ENCODE data around the gene CERS5.

Gene CERS5

GRCh38 chr12:50167049-50167828 lies at the start of gene CERS5:
CERS5 (minus strand) TSS chr12:50167369; CDS start chr12:50167297, 72 bp downstream.
- peak; percentile 99 for DNase-seq

- no peak for DNase-seq
These were observed 47.9 kb upstream of the CERS5 start for GRCh38 chr12:50215033-50215432.

GRCh38 chr12:50214018-50214417 lies 46.8 kb upstream of the CERS5 start:
- no peak for DNase-seq

GRCh38 chr12:50213439-50213838 lies 46.3 kb upstream of the CERS5 start:
- DNase-seq = no peak

GRCh38 chr12:50212071-50212467 lies 44.9 kb upstream of the CERS5 start:
- DNase-seq = no peak

- peak; percentile 62 for DNase-seq
These were observed 44.4 kb upstream of the CERS5 start for GRCh38 chr12:50211392-50212070.

GRCh38 chr12:50207424-50207823 lies 40.3 kb upstream of the CERS5 start:
- DNase-seq = no peak

- DNase-seq = no peak
These were observed 38.5 kb upstream of the CERS5 start for GRCh38 chr12:50205648-50206047.

GRCh38 chr12:50203691-50204090 lies 36.5 kb upstream of the CERS5 start:
- no peak for DNase-seq

GRCh38 chr12:50201987-50202521 lies 34.9 kb upstream of the CERS5 start:
- no peak for DNase-seq

- no peak for DNase-seq
These were observed 33.5 kb upstream of the CERS5 start for GRCh38 chr12:50200552-50201273.

- DNase-seq = no peak
These were observed 31.7 kb upstream of the CERS5 start for GRCh38 chr12:50198829-50199228.

GRCh38 chr12:50197297-50197727 lies 30.1 kb upstream of the CERS5 start:
- no peak for DNase-seq

GRCh38 chr12:50196537-50196936 lies 29.4 kb upstream of the CERS5 start:
- no peak for DNase-seq

- DNase-seq = no peak
These were observed 28.7 kb upstream of the CERS5 start for GRCh38 chr12:50195832-50196231.

- DNase-seq = no peak
These were observed 25.7 kb upstream of the CERS5 start for GRCh38 chr12:50192908-50193307.

GRCh38 chr12:50192236-50192635 lies 25.1 kb upstream of the CERS5 start:
- DNase-seq = no peak

- no peak for DNase-seq
These were observed 23.7 kb upstream of the CERS5 start for GRCh38 chr12:50190859-50191258.

- no peak for DNase-seq
These were observed 21.9 kb upstream of the CERS5 start for GRCh38 chr12:50188875-50189575.

GRCh38 chr12:50188241-50188781 lies 21.1 kb upstream of the CERS5 start:
- no peak for DNase-seq

GRCh38 chr12:50187084-50187900 lies 20.1 kb upstream of the CERS5 start:
- no peak for DNase-seq

GRCh38 chr12:50186681-50187080 lies 19.5 kb upstream of the CERS5 start:
- no peak for DNase-seq
